Immature natural killer cell (primary cell): ENCODE data around the gene ADCY10. TPM values are rescaled to one million over a fixed set of nuclear protein-coding genes. Genes with fewer than 3 reads are reported as not detected.
"Not testable (repeated sequence)": the region's sequence is repeated elsewhere in the genome, so short reads cannot be mapped to it uniquely, and the experiment has no call there.

Source experiments
- DNase-seq, 3 donors: peaks; one replicate each; pipeline ENCODE4 v3.0.0; 2022; ENCODE audit warnings: mixed read lengths in 1 of 3
- H3K27ac Mint-ChIP-seq, 6 donors: one replicate each; pipeline ENCODE4 v1.8.0; 2020; ENCODE audit warnings: mixed read lengths in 6 of 6, mild to moderate bottlenecking in 5 of 6, inconsistent platforms in 4 of 6, moderate library complexity in 3 of 6
- H3K27me3 Mint-ChIP-seq, 3 donors: one replicate each; pipeline ENCODE4 v1.8.0; 2020 to 2021; ENCODE audit warnings: low read depth in 3 of 3, mild to moderate bottlenecking in 3 of 3, mixed read lengths in 3 of 3, moderate library complexity in 3 of 3, inconsistent platforms in 1 of 3
- H3K36me3 Mint-ChIP-seq, 3 donors: one replicate each; pipeline ENCODE4 v1.8.0; 2020; ENCODE audit warnings: mixed read lengths in 3 of 3, inconsistent platforms in 2 of 3, mild to moderate bottlenecking in 2 of 3
- H3K4me1 Mint-ChIP-seq, 2 donors: one replicate each; pipeline ENCODE4 v1.8.0; 2020; ENCODE audit warnings: inconsistent platforms in 2 of 2, mild to moderate bottlenecking in 2 of 2, mixed read lengths in 2 of 2, moderate library complexity in 1 of 2
- H3K4me3 Mint-ChIP-seq, 5 donors: one replicate each; pipeline ENCODE4 v1.8.0; 2020; ENCODE audit warnings: mild to moderate bottlenecking in 5 of 5, mixed read lengths in 5 of 5, inconsistent platforms in 3 of 5, moderate library complexity in 3 of 5
- H3K9me3 Mint-ChIP-seq, 6 donors: one replicate each; pipeline ENCODE4 v1.8.0; 2020; ENCODE audit warnings: mild to moderate bottlenecking in 6 of 6, mixed read lengths in 6 of 6, inconsistent platforms in 4 of 6, moderate library complexity in 3 of 6
- polyA plus RNA-seq, 3 donors: library from polyadenylated mRNA; unstranded; fragments of 300-500 nt; fragmentation: Illumina TruSeq; gene quantifications; one replicate each; pipeline ENCODE4 v1.2.3, GENCODE V29; 2021

The ADCY10 gene
- polyA plus RNA-seq, 3 donors from 2014 or later, result not detected

DNA sequence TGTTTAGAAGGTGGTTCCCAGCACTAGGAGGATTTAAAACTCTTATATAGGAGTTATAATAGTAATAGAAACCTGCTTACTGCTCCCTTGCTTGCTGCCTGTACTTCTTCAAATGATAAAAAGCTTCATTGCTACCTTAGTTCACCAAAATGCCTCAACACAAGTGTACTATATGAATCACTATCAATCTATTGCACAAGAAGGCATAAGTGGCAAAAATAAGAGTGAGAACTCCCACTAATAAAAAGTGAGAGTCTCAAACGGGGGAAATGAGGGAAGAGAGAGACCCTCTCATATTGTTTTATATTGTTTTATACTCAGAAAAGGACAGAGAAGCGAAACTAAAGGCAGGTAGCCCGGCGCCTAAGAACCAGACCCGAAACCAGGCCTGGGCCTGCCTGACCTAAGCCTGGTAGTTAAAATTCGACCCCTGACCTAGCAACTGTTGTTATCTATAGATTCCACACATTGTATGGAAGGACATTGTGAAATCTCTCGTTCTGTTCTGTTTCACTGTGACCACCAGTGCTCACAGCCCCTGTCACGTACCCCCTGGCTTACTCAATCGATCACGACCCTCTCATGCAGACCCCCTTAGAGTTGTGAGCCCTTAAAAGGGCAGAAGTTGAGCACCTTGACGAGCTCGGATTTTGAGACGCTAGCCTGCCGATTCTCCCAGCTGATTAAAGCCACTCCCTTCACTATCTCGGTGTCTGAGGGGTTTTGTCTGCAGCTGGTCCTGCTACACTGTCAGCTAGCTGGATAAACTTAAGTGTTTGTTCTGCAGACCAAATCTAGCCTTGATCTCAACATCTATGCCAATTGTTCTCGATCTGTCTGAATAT, 44.6 kb downstream of the ADCY10 start:
- not testable (repeated sequence) for H3K36me3 Mint-ChIP-seq, H3K27me3 Mint-ChIP-seq, H3K4me1 Mint-ChIP-seq, H3K4me3 Mint-ChIP-seq, H3K27ac Mint-ChIP-seq, H3K9me3 Mint-ChIP-seq, DNase-seq

DNA sequence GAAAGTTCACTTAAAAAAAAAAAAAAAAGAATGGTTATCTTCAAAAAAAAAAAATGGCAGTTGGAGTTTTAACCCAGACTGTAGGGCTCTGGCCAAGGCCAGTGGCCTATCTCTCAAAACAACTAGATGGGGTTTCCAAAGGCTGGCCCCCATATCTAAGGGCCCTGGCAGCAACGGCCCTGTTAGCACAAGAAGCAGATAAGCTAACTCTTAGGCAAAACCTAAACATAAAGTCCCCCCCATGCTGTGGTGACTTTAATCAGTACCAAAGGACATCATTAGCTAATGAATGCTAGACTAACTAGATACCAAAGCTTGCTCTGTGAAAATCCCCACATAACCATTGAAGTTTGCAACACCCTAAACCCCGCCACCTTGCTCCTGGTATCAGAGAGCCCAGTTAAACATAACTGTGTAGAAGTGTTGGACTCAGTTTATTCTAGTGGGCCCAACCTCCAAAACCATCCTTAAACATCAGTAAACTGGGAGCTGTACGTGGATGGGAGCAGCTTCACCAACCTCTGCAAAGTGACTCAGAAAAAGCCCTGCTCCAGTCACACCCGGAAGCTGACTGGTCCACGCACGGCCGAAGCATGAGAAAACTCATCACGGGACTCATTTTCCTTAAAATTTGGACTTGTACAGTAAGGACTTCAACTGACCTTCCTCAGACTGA, 47.1 kb downstream of the ADCY10 start:
- DNase-seq, H3K36me3 Mint-ChIP-seq, H3K4me1 Mint-ChIP-seq, H3K9me3 Mint-ChIP-seq, H3K4me3 Mint-ChIP-seq, H3K27ac Mint-ChIP-seq, H3K27me3 Mint-ChIP-seq: not testable (repeated sequence)

- not testable (repeated sequence) for H3K27ac Mint-ChIP-seq, H3K27me3 Mint-ChIP-seq, H3K36me3 Mint-ChIP-seq, DNase-seq, H3K9me3 Mint-ChIP-seq, H3K4me1 Mint-ChIP-seq, H3K4me3 Mint-ChIP-seq
Observed at GRCh38 chr1:167866326-167866725, 47.6 kb downstream of the ADCY10 start.

DNA sequence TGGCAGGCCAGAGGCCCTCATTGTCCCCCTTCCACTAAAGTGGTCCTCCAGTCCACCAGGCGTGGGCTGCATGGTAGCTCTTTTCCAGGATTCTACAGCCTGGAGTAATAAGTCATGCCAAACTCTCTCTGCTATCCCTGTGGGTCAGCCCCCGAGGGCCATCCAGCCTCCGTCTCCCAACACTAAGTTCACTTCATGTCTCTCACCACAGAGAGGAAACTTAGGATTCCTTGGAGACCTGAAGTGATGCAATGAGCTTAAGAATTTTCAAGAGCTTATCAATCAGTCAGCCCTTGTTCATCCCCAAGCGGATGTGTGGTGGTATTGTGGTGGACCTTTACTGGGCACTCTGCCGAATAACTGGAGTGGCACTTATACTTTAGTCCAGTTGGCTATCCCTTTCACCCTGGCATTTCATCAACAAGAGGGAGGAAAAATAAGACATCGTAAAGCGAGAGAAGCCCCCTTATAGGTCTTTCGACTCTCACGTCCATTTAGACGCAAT, 48.1 kb downstream of the ADCY10 start:
- H3K27me3 Mint-ChIP-seq, H3K4me3 Mint-ChIP-seq, H3K9me3 Mint-ChIP-seq, H3K27ac Mint-ChIP-seq, H3K36me3 Mint-ChIP-seq, DNase-seq, H3K4me1 Mint-ChIP-seq: not testable (repeated sequence)

DNA sequence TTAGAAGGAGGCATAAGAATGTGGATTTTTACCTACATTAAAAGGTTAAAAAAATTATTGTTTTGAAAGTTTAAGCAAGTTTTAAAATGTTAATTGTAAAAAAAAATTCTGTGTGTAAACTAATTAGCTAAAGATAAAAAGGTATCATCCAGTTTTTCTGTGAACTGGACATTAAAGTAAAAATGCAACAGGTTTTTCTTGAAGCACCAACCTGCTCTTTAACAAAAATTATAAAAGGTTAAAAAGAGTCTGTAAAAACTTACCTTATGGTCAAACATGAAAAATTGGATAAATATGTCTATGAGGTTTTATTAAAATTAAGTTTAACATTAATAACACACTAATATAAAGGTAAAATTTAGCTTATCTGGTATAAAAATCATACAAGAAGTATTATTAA, 48.7 kb downstream of the ADCY10 start:
- H3K4me3 Mint-ChIP-seq, H3K4me1 Mint-ChIP-seq: not testable (repeated sequence)

GRCh38 chr1:167864392-167865032, 49.4 kb downstream of the ADCY10 start:
- no peak overlapping the region for H3K27ac Mint-ChIP-seq
- H3K27me3 Mint-ChIP-seq, result peaks cover 0 to 2% (median 0%) of the 10 kb centered on the region in 3 donors
- H3K4me3 Mint-ChIP-seq, result no peak overlapping the region
- no peak for DNase-seq
- H3K4me1 Mint-ChIP-seq, result no peaks in the 10 kb centered on the region
- H3K9me3 Mint-ChIP-seq, result peaks cover 0 to 1% (median 0%) of the 10 kb centered on the region in 6 donors
- H3K36me3 Mint-ChIP-seq, result no peaks in the 10 kb centered on the region

More for the DNA sequence above, 48.7 kb downstream of the ADCY10 start:
- not testable (repeated sequence) for H3K9me3 Mint-ChIP-seq, H3K27me3 Mint-ChIP-seq, H3K27ac Mint-ChIP-seq, H3K36me3 Mint-ChIP-seq, DNase-seq

- no peaks in the 10 kb centered on the region for H3K36me3 Mint-ChIP-seq
- peaks cover 0 to 2% (median 0%) of the 10 kb centered on the region in 3 donors for H3K27me3 Mint-ChIP-seq
- H3K4me1 Mint-ChIP-seq, result no peaks in the 10 kb centered on the region
- peaks cover 0 to 1% (median 0%) of the 10 kb centered on the region in 6 donors for H3K9me3 Mint-ChIP-seq
- no peak overlapping the region for H3K27ac Mint-ChIP-seq
- H3K4me3 Mint-ChIP-seq, result no peak overlapping the region
- DNase-seq, result no peak
Observed at GRCh38 chr1:167863921-167864279, 50.0 kb downstream of the ADCY10 start.

DNA sequence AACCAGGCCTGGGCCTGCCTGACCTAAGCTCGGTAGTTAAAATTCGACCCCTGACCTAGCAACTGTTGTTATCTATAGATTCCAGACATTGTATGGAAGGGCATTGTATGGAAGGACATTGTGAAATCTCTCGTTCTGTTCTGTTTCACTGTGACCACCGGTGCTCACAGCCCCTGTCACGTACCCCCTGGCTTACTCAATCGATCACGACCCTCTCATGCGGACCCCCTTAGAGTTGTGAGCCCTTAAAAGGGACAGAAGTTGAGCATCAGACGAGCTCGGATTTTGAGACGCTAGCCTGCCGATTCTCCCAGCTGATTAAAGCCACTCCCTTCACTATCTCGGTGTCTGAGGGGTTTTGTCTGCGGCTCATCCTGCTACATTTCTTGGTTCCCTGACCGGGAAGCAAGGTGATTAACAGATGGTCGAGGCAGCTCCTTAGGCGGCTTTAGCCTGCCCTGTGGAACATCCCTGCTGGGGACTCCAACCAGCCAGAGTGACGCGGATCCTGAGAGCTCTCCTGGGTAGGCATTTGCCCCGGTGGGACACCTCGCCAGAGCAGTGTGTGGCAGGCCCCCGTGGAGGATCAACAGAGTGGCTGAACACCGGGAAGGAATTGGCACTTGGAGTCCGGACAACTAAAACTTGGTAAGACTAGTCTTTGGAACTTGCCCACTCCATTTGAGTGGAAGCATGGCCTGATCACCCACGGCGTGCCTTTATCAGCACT, 50.6 kb downstream of the ADCY10 start:
- H3K9me3 Mint-ChIP-seq, H3K27ac Mint-ChIP-seq, H3K36me3 Mint-ChIP-seq, DNase-seq, H3K27me3 Mint-ChIP-seq, H3K4me3 Mint-ChIP-seq, H3K4me1 Mint-ChIP-seq: not testable (repeated sequence)

GRCh38 chr1:167862432-167863076, 51.4 kb downstream of the ADCY10 start:
- Mint-ChIP-seq H3K9me3 (peaks cover 0 to 1% (median 0%) of the 10 kb centered on the region in 6 donors), H3K27ac (no peak overlapping the region), H3K27me3 (peaks cover 0 to 2% (median 0%) of the 10 kb centered on the region in 3 donors), H3K36me3 (no peaks in the 10 kb centered on the region), H3K4me1 (no peaks in the 10 kb centered on the region), H3K4me3 (no peak overlapping the region)
- no peak for DNase-seq

DNA sequence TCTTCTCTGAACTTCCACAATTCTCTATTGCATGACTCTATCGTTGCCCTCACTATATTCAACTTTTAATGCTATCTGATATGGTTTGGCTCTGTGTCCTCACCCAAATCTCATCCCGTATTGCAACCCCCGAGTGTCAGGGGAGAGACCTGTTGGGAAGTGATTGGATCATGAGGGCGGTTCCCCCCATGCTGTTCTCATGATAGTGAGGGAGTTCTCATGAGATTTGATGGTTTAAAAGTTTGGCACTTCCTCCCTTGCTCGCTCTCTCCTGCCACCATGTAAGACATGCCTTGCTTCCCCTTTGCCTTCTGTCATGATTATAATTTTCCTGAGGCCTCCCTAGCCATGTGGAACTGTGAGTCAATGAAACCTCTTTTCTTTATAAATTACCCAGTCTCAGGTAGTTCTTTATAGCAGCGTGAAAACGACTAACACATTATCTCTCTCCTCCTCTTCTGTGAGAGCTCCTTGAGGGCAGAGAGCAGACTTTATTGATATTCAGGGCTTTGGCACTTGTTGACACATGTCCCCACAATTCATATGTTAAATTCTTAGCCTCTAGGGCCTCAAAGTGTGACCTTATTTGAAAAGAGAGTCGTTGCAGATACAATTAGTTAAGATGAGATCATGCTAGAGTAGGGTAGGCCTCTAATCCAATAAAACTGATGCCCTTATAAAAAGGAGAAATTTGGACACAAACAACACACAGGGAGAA, 52.1 kb downstream of the ADCY10 start:
- Mint-ChIP-seq H3K36me3 (no peaks in the 10 kb centered on the region), H3K4me3 (no peak overlapping the region), H3K9me3 (peaks cover 0 to 1% (median 0%) of the 10 kb centered on the region in 6 donors), H3K4me1 (no peaks in the 10 kb centered on the region), H3K27ac (no peak overlapping the region), H3K27me3 (peaks cover 0 to 2% (median 0%) of the 10 kb centered on the region in 3 donors)
- no peak for DNase-seq

DNA sequence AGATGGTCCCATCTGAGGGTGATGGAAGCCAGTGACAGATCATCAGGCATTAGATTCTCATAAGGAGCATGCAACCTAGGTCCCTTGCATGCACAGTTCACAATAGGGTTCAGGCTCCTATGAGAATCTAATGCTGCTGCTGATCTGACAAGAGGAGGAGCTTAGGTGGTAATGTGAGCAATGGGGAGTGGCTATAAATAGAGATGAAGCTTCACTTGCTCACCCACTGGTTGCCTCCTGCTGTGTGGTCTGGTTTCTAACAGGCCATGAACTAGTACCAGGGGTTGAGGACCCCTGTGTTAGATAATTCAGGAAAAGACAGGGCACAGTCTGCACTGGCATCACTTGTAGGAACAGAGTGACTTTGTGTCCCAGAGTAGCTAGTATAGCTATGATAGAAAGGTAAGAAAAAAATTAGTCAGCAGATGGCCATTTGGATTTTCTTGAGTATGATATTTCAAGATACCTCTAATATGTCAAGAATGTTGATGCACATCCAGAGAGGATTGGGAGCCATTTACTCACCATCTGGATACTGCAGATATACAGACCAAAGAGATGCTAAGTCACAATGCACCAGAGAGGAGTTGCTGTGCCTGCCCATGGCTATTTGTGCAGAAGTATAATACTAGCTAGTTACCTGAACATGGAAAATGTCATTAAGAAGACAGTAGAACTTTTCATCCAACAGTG, 53.6 kb downstream of the ADCY10 start:
- DNase-seq, result no peak
- Mint-ChIP-seq H3K27me3 (no peaks in the 10 kb centered on the region), H3K9me3 (peaks cover 0 to 1% (median 0%) of the 10 kb centered on the region in 6 donors), H3K36me3 (no peaks in the 10 kb centered on the region), H3K4me1 (no peaks in the 10 kb centered on the region), H3K27ac (no peak overlapping the region), H3K4me3 (no peak overlapping the region)

DNA sequence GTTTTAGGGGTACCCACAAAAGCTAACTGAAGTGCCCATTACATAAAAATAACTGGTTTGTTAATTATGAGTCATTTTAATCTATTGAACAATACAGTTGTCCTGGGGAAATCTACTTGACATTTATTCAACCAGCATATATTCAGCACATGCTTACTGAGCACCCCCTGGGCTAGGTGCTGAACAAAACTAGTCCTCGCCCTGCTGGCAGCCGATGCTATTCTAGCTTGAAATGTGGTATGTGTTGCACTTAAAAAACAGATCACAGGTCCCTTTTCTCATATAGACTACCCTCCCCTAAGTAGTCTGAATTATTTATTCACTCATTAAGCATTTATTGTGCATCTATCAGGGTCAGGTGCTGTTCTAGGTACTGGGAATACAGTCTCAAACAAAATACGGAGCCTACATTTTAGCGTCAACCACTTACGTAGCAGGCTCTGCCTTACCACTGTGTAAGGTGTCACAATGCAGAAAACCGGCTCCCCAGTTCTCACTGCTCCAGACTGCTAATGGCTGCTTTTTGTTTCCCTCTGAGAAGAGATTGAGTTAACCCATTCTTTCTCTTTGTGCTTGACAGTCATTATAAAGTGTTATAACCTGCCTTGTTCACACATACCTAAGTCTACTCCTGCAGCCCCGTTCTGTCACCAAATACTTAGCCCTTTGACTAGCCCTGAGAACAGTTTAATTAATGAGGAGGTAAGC, 57.1 kb downstream of the ADCY10 start:
- H3K27me3 Mint-ChIP-seq, result peaks cover 0 to 4% (median 0%) of the 10 kb centered on the region in 3 donors
- H3K4me1 Mint-ChIP-seq, result no peaks in the 10 kb centered on the region
- H3K4me3 Mint-ChIP-seq, result no peak overlapping the region
- no peaks in the 10 kb centered on the region for H3K9me3 Mint-ChIP-seq
- H3K36me3 Mint-ChIP-seq, result no peaks in the 10 kb centered on the region
- no peak for DNase-seq
- no peak overlapping the region for H3K27ac Mint-ChIP-seq
